Panc1 (cell line): ENCODE results near the gene MRTFA. TPM values are rescaled to one million over a fixed set of nuclear protein-coding genes. Genes with fewer than 3 reads are reported as not detected.

Experiments
- ATAC-seq: fragments of 200-7000 bp; cut with Tn5 transposase; 2 replicates; pipeline ENCODE4 v1.9.1; 2020; ENCODE audit warnings: mild to moderate bottlenecking, moderate library complexity
- BruUV-seq: library from RNA; stranded (reverse); fragments of 400-500 nt; replicated peaks from 2 replicates; lab custom pipeline; 2021; lab: Mats Ljungman, UMichigan
- CTCF ChIA-PET: fragments of 300-600 bp; sonication (Branson Sonifier 250); formaldehyde crosslinking; loops from one replicate; lab custom pipeline; 2022; ENCODE audit warnings: antibody characterized with exemption; lab: Charles Lee
- POLR2A ChIA-PET: fragments of 300-600 bp; sonication (Branson Sonifier 250); formaldehyde crosslinking; loops from one replicate; lab custom pipeline; 2022; ENCODE audit warnings: antibody characterized with exemption; lab: Charles Lee
- DNase-seq: peaks from one replicate; pipeline ENCODE4 v3.0.0-alpha.2; 2010; ENCODE audit warnings: low read depth, low spot score
- H3K27ac ChIP-seq: 2 replicates; pipeline ENCODE4 v1.5.1; 2011; ENCODE audit warnings: mild to moderate bottlenecking, low read length, inconsistent platforms
- H3K27me3 ChIP-seq: fragments of 200-500 bp; sonication (Bioruptor generic); 2 replicates; pipeline ENCODE4 v1.6.0; 2014; ENCODE audit warnings: low read length, inconsistent platforms; ENCODE audit not compliant: control insufficient read depth, insufficient read depth
- H3K36me3 ChIP-seq: fragments of 200-500 bp; sonication (Bioruptor generic); 2 replicates; pipeline ENCODE4 v1.5.1; 2014; ENCODE audit warnings: inconsistent platforms, mild to moderate bottlenecking, low read length, moderate library complexity; ENCODE audit not compliant: control insufficient read depth, insufficient read depth
- H3K4me1 ChIP-seq: 2 replicates; pipeline ENCODE4 v1.5.1; 2011; ENCODE audit warnings: inconsistent platforms, mild to moderate bottlenecking, low read length, moderate library complexity; ENCODE audit not compliant: control insufficient read depth, insufficient read depth
- H3K4me3 ChIP-seq, 2 experiments: 2 replicates each; pipeline ENCODE4 v1.5.1; 2011 to 2012; ENCODE audit warnings: low read depth in 2 of 2, low read length in 2 of 2, mild to moderate bottlenecking in 2 of 2, inconsistent platforms in 1 of 2, moderate library complexity in 1 of 2
- H3K9me3 ChIP-seq: fragments of 200-500 bp; sonication (Bioruptor generic); 2 replicates; pipeline ENCODE4 v1.5.1; 2014; ENCODE audit warnings: low read depth, mild to moderate bottlenecking, inconsistent platforms, low read length, moderate library complexity; ENCODE audit not compliant: control insufficient read depth, insufficient read depth
- CTCF ChIP-seq: fragments of 450-650 bp; IDR thresholded peaks from 2 replicates; pipeline ENCODE4 v1.5.1; 2017; ENCODE audit warnings: mild to moderate bottlenecking
- POLR2AphosphoS5 ChIP-seq: IDR thresholded peaks from 2 replicates; pipeline ENCODE4 v1.6.1; 2012; ENCODE audit warnings: mild to moderate bottlenecking, low read depth, low read length, moderate library complexity
- REST ChIP-seq, 2 experiments: IDR thresholded peaks; 2 replicates each; pipeline ENCODE4 v1.6.1; 2011 to 2012; ENCODE audit warnings: low read depth in 2 of 2, control low read depth in 1 of 2, low read length in 1 of 2, mild to moderate bottlenecking in 1 of 2, moderate library complexity in 1 of 2; ENCODE audit not compliant: insufficient read depth in 1 of 2
- SIN3A ChIP-seq: IDR thresholded peaks from 2 replicates; pipeline ENCODE4 v1.6.1; 2012; ENCODE audit warnings: low read depth, mild to moderate bottlenecking, low read length, moderate library complexity, borderline replicate concordance; ENCODE audit not compliant: insufficient read depth
- TCF7L2 ChIP-seq: IDR thresholded peaks from 2 replicates; pipeline ENCODE4 v1.6.1; 2011; ENCODE audit warnings: mild to moderate bottlenecking, low read depth, low read length, inconsistent platforms
- in situ Hi-C: cut with HindIII; loops from 2 replicates; pipeline ENCODE4 v1.10.0; 2016; ENCODE audit warnings: low sequenced_read_pairs, low pct_unique_long_range_greater_than_20kb
- intact Hi-C: fragments of 100-400 bp; cut with micrococcal nuclease; formaldehyde crosslinking; loops from one replicate; pipeline ENCODE4 v1.10.0; 2022; ENCODE audit not compliant: unreplicated experiment
- total RNA-seq: library from RNA; stranded (reverse); gene quantifications from one replicate; pipeline ENCODE4 v1.2.1, GENCODE V29; 2021; ENCODE audit not compliant: unreplicated experiment

MRTFA gene
- total RNA-seq, 1 experiment from 2014 or later, result 62.1 TPM

GRCh38 chr22:40533712-40534378 lies 102.7 kb downstream of the MRTFA start:
- ChIA-PET CTCF (no interaction called here), POLR2A (interaction anchor here (0.6 to 0.7 kb wide), 2 partner anchors 151 to 227 kb away, joined by 3 read pairs; no protein-coding TSS in a partner anchor)
- TF ChIP-seq REST (IDR thresholded peaks at IDR 0.05; ENCODE audit: insufficient read depth in 1 of 2, low read depth in 2 of 2, low read length in 1 of 2), result no peak
- no peak for TF ChIP-seq POLR2AphosphoS5
- peak; percentile 71 for TF ChIP-seq TCF7L2
- no peak for TF ChIP-seq SIN3A
- TF ChIP-seq CTCF, result no peak
- DNase-seq (no peak), ATAC-seq (peak; percentile 78)
- Histone ChIP-seq H3K4me3 (peak overlapping the region; percentile 33 to 45), H3K27me3 (no peaks in the 10 kb centered on the region), H3K4me1 (peaks cover 43% of the 10 kb centered on the region), H3K36me3 (no peaks in the 10 kb centered on the region; the same call in 1 of the 2 replicates), H3K9me3 (no peaks in the 10 kb centered on the region), H3K27ac (peak overlapping the region; percentile 94)
- in situ Hi-C loops, result loop anchor here (25.0 kb wide), 1 partner anchor 103 kb away; the partner anchor contains the start of gene MRTFA
- intact Hi-C loops, result no loop called here
- no TSS peak for BruUV-seq

- DNase-seq, result no peak
- Histone ChIP-seq H3K36me3 (no peaks in the 10 kb centered on the region; the same call in 1 of the 2 replicates), H3K27me3 (no peaks in the 10 kb centered on the region), H3K27ac (peak overlapping the region; percentile 94), H3K9me3 (no peaks in the 10 kb centered on the region), H3K4me1 (peaks cover 46% of the 10 kb centered on the region), H3K4me3 (peak overlapping the region; percentile 37 to 45)
- ATAC-seq, result no peak
- BruUV-seq, result no TSS peak
- in situ Hi-C loops, result loop anchor here (25.0 kb wide), 1 partner anchor 105 kb away; the partner anchor contains the start of gene MRTFA
- no peak for TF ChIP-seq CTCF
- no peak for TF ChIP-seq SIN3A
- TF ChIP-seq TCF7L2, result no peak
- no peak for TF ChIP-seq POLR2AphosphoS5
- TF ChIP-seq REST (IDR thresholded peaks at IDR 0.05; ENCODE audit: insufficient read depth in 1 of 2, low read depth in 2 of 2, low read length in 1 of 2), result no peak
- intact Hi-C loops, result loop anchor here (2.0 kb wide), 1 partner anchor 113 kb away; no protein-coding TSS in a partner anchor
- CTCF ChIA-PET, result interaction anchor here (0.6 kb wide), 1 partner anchor 101 kb away, joined by 4 read pairs; no protein-coding TSS in a partner anchor
- POLR2A ChIA-PET, result no interaction called here
Measured at GRCh38 chr22:40531951-40532900, 104.3 kb downstream of the MRTFA start.
